Suprapubic skin (tissue), 4 donors: ENCODE data around the gene FKBP7. TPM values are rescaled to one million over a fixed set of nuclear protein-coding genes. Genes with fewer than 3 reads are reported as not detected.

Source experiments
- DNase-seq, 2 donors: peaks; one replicate each; pipeline ENCODE4 v3.0.0-alpha.2; 2019; ENCODE audit warnings: low spot score in 2 of 2
- H3K27ac ChIP-seq: fragments of 200-600 bp; sonication (generic); one replicate; pipeline ENCODE4 v1.5.1; 2019
- H3K27me3 ChIP-seq: fragments of 200-600 bp; sonication (generic); one replicate; pipeline ENCODE4 v1.5.1; 2019
- H3K36me3 ChIP-seq: fragments of 200-600 bp; sonication (generic); one replicate; pipeline ENCODE4 v1.5.1; 2019
- H3K4me1 ChIP-seq: fragments of 200-600 bp; sonication (generic); one replicate; pipeline ENCODE4 v1.5.1; 2019
- H3K4me3 ChIP-seq: fragments of 200-600 bp; sonication (generic); one replicate; pipeline ENCODE4 v1.5.1; 2019; ENCODE audit warnings: mild to moderate bottlenecking
- H3K9me3 ChIP-seq: fragments of 200-600 bp; sonication (generic); one replicate; pipeline ENCODE4 v1.5.1; 2019
- EP300 ChIP-seq: sonication (generic); formaldehyde crosslinking; IDR thresholded peaks from one replicate; pipeline ENCODE4 v1.6.1; 2017; ENCODE audit warnings: antibody characterized with exemption
- POLR2A ChIP-seq, 2 donors: fragments of 450-650 bp; IDR thresholded peaks; one replicate each; pipeline ENCODE4 v1.6.1; 2017; ENCODE audit warnings: antibody characterized with exemption in 2 of 2, mild to moderate bottlenecking in 2 of 2, moderate library complexity in 2 of 2
- POLR2AphosphoS5 ChIP-seq, 3 donors: sonication (generic); formaldehyde crosslinking; IDR thresholded peaks; one replicate each; pipeline ENCODE4 v1.6.1; 2017; ENCODE audit warnings: antibody characterized with exemption in 3 of 3
- WGBS: methylation state at CpG from one replicate; pipeline ENCODE4 v1.1.5; 2018; 5-methylcytosine and 5-hydroxymethylcytosine counted together
- total RNA-seq, 4 donors: library from RNA; depleted of rRNA; stranded (reverse); fragments of >200 nt; gene quantifications; one replicate each; pipeline ENCODE4 v1.1.0, GENCODE V29; 2016
- TF ChIP-seq, protein P1 (sequence below), 2 donors: fragments of 200-600 bp in 1 of 2; fragments of 450-650 bp in 1 of 2; sonication (generic) in 1 of 2; IDR thresholded peaks; one replicate each; pipeline ENCODE4 v1.5.1; 2016 to 2019; ENCODE audit warnings: antibody characterized with exemption in 2 of 2, mild to moderate bottlenecking in 1 of 2, moderate library complexity in 1 of 2

The FKBP7 gene
- total RNA-seq, 4 donors from 2014 or later, result 1.5 to 3.9 (median 2.8) TPM

DNA sequence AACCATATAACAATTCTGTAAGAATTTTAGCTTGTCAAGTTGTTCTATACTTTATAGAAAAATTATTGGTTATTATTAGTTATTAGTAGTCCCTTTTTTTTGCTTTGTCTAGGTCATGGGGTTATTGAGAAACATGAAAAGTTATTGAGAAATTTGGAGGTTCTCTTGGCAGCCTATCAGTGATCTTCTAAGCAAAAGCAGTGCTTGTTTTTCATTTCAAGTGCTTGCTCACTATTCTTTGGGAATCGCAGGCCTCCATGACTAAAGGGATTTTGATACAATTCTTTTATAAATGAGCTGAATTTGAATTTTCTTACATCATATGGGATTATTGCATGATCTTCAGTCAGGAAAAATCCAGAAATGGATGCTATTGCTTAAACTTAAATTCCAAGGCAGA is 27.7 kb upstream of the FKBP7 start:
- WGBS, result 88% methylated on average over 1 of the region's 1 CpG
- Histone ChIP-seq H3K27ac (no peak overlapping the region), H3K9me3 (no peaks in the 10 kb centered on the region), H3K4me3 (no peak overlapping the region), H3K4me1 (no peaks in the 10 kb centered on the region), H3K36me3 (peaks cover 53% of the 10 kb centered on the region), H3K27me3 (no peaks in the 10 kb centered on the region)
- DNase-seq, result no peak
- TF ChIP-seq POLR2A (IDR thresholded peaks at IDR 0.05) (no peak), POLR2AphosphoS5 (IDR thresholded peaks at IDR 0.05) (no peak), EP300 (no peak)
- TF ChIP-seq, protein P1, sequence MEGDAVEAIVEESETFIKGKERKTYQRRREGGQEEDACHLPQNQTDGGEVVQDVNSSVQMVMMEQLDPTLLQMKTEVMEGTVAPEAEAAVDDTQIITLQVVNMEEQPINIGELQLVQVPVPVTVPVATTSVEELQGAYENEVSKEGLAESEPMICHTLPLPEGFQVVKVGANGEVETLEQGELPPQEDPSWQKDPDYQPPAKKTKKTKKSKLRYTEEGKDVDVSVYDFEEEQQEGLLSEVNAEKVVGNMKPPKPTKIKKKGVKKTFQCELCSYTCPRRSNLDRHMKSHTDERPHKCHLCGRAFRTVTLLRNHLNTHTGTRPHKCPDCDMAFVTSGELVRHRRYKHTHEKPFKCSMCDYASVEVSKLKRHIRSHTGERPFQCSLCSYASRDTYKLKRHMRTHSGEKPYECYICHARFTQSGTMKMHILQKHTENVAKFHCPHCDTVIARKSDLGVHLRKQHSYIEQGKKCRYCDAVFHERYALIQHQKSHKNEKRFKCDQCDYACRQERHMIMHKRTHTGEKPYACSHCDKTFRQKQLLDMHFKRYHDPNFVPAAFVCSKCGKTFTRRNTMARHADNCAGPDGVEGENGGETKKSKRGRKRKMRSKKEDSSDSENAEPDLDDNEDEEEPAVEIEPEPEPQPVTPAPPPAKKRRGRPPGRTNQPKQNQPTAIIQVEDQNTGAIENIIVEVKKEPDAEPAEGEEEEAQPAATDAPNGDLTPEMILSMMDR (IDR thresholded peaks at IDR 0.05), result no peak

DNA sequence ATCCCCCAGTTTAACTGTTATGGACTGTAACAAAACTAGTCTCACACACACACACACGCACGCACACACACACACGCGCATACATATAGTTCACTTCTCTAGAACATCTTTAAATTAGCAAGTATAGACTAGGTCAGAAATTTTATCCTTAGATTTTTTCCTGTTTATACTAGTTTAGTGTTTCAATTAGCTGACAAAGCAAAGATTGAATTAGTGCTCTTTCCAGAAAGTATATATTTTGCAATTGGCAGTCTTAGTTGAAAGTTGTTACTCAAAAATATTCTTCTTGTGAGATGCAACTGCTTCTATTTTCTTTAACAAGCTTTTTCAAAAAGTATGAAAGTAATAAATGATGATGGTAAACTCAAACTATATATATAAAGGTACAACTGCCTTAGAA is 24.4 kb upstream of the FKBP7 start:
- H3K36me3 ChIP-seq, result peaks cover 70% of the 10 kb centered on the region
- no peaks in the 10 kb centered on the region for H3K27me3 ChIP-seq
- H3K4me1 ChIP-seq, result no peaks in the 10 kb centered on the region
- TF ChIP-seq POLR2A (IDR thresholded peaks at IDR 0.05) (no peak), EP300 (no peak), POLR2AphosphoS5 (IDR thresholded peaks at IDR 0.05) (no peak)
- TF ChIP-seq, protein P1 (IDR thresholded peaks at IDR 0.05), result no peak
- no peak overlapping the region for H3K27ac ChIP-seq
- DNase-seq, result no peak
- no peaks in the 10 kb centered on the region for H3K9me3 ChIP-seq
- H3K4me3 ChIP-seq, result no peak overlapping the region
- 98% methylated on average over 4 of the region's 4 CpGs for WGBS

DNA sequence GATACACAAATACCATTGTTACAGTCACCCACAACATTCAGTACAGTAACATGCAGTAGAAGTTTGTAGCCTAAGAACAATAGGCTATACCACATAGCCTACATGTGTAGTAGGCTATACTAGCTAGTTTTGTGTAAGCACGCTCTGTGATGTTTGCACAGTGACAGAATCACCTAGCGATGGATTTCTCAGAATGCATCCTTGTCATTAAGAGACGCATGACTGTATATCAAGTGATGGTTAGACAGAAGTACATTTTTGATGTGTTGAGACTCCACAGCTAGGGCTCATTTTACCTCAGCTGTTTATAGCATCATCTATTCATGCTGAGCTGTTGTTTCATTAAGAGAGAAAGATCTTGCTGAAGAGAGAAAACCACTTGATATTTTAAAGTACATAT is 21.2 kb upstream of the FKBP7 start:
- H3K9me3 ChIP-seq, result no peaks in the 10 kb centered on the region
- H3K27me3 ChIP-seq, result no peaks in the 10 kb centered on the region
- H3K4me1 ChIP-seq, result no peaks in the 10 kb centered on the region
- H3K36me3 ChIP-seq, result peaks cover 81% of the 10 kb centered on the region
- 100% methylated on average over 3 of the region's 3 CpGs for WGBS
- H3K27ac ChIP-seq, result no peak overlapping the region
- no peak for DNase-seq
- no peak for TF ChIP-seq POLR2A (IDR thresholded peaks at IDR 0.05)
- TF ChIP-seq EP300, result no peak
- no peak for TF ChIP-seq POLR2AphosphoS5 (IDR thresholded peaks at IDR 0.05)
- TF ChIP-seq, protein P1 (IDR thresholded peaks at IDR 0.05), result no peak
- no peak overlapping the region for H3K4me3 ChIP-seq

DNA sequence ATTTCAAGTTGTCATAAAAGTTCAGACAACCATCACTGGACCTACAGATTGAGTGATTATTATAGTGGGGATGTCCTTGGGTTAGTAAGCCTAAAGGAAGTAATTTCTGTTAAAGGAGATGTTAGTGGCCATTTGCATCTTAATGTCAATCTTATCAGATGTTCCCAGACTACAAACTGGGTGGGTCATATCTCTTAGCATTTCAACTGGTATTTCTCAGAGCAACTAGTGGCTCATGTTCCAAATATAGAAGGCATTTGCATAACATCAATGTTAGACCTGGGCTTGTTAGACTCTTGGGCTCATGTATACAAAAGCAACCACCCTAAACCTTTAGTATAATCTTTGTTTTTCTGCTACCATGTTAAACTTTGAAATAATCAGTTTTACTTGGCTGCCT is 19.7 kb upstream of the FKBP7 start:
- TF ChIP-seq, protein P1 (IDR thresholded peaks at IDR 0.05), result no peak
- TF ChIP-seq POLR2A (IDR thresholded peaks at IDR 0.05) (no peak), EP300 (no peak), POLR2AphosphoS5 (IDR thresholded peaks at IDR 0.05) (no peak)
- H3K27me3 ChIP-seq, result no peaks in the 10 kb centered on the region
- peaks cover 82% of the 10 kb centered on the region for H3K36me3 ChIP-seq
- H3K4me1 ChIP-seq, result no peaks in the 10 kb centered on the region
- H3K27ac ChIP-seq, result no peak overlapping the region
- no peak overlapping the region for H3K4me3 ChIP-seq
- no peaks in the 10 kb centered on the region for H3K9me3 ChIP-seq
- DNase-seq, result no peak

DNA sequence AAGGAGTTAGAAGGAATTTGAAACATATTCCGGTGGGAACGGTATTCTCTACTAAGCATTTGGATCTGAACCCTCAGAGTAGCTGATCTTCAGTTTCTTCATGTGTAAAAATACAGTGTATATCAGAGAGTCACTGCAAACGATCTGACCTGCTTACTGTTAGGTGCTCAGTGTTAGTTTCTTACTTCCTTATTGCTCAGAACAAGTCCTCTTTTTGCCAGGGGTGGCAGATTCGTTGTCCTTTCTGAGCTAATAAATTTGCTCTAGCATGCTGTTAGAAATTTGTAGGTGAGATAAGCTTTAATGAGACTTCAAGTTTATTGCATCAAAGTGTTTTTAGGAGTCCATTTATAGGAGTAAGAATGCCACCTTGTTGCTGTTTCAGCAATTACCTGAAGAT is 17.6 kb upstream of the FKBP7 start:
- Histone ChIP-seq H3K36me3 (peaks cover 75% of the 10 kb centered on the region), H3K4me3 (no peak overlapping the region), H3K27ac (no peak overlapping the region), H3K9me3 (no peaks in the 10 kb centered on the region), H3K27me3 (no peaks in the 10 kb centered on the region), H3K4me1 (no peaks in the 10 kb centered on the region)
- 75% methylated on average over 4 of the region's 4 CpGs for WGBS
- no peak for DNase-seq
- TF ChIP-seq POLR2AphosphoS5 (IDR thresholded peaks at IDR 0.05), result no peak
- TF ChIP-seq, protein P1 (IDR thresholded peaks at IDR 0.05), result no peak
- no peak for TF ChIP-seq EP300
- no peak for TF ChIP-seq POLR2A (IDR thresholded peaks at IDR 0.05)
